HCT116 (cell line): Measurements from ENCODE around the gene PHLDB3. TPM values are rescaled to one million over a fixed set of nuclear protein-coding genes. Genes with fewer than 3 reads are reported as not detected.

Experiments used
- ATAC-seq: fragments of 200-7000 bp; cut with Tn5 transposase; 2 replicates; pipeline ENCODE4 v1.9.1; 2020; ENCODE audit warnings: mild to moderate bottlenecking, moderate library complexity
- BruUV-seq: library from RNA; stranded (reverse); fragments of 400-500 nt; replicated peaks from 2 replicates; lab custom pipeline; 2021; lab: Mats Ljungman, UMichigan
- CTCF ChIA-PET: fragments of 300-600 bp; sonication (Branson Sonifier 250); formaldehyde crosslinking; loops from one replicate; lab custom pipeline; 2021; ENCODE audit warnings: antibody characterized with exemption; lab: Charles Lee
- POLR2A ChIA-PET: fragments of 300-600, 350-600 bp; sonication (Branson Sonifier 250); formaldehyde crosslinking; loops from one replicate; lab custom pipeline; 2021; ENCODE audit warnings: antibody characterized with exemption; lab: Charles Lee
- RAD21 ChIA-PET, 2 experiments: fragments of 300-600 bp; sonication (Branson Sonifier 250); formaldehyde crosslinking; loops; one replicate each; lab custom pipeline; 2023; ENCODE audit warnings: low total read pairs in 2 of 2; ENCODE audit not compliant: uncharacterized antibody in 2 of 2, unreplicated experiment in 2 of 2, low non-redundant PET in 1 of 2; lab: Charles Lee
- DNase-seq: peaks from one replicate; pipeline ENCODE4 v3.0.0-alpha.2; 2010; ENCODE audit warnings: low read depth, low spot score
- H2AFZ ChIP-seq: fragments of 200-600 bp; shearing (Covaris generic), sonication (generic); 2 replicates; pipeline ENCODE4 v1.6.1; 2017; ENCODE audit warnings: low read depth, mixed run types, mixed read lengths, antibody characterized with exemption, low read length; ENCODE audit not compliant: poor library complexity, severe bottlenecking
- H3K27ac ChIP-seq: 2 replicates; pipeline ENCODE4 v1.5.1; 2012; ENCODE audit warnings: low read depth, low read length
- H3K27me3 ChIP-seq: fragments of 200-600 bp; sonication (generic); 2 replicates; pipeline ENCODE4 v1.6.1; 2016; ENCODE audit warnings: mixed run types, low read length, mixed read lengths; ENCODE audit not compliant: insufficient read depth
- H3K36me3 ChIP-seq, 2 experiments: fragments of 200-500 bp in 1 of 2; fragments of 200-600 bp in 1 of 2; sonication (Bioruptor generic) in 1 of 2; sonication (generic) in 1 of 2; 2 replicates each; pipeline versions ENCODE4 v1.5.1 to v1.6.1; 2014 to 2016; ENCODE audit warnings: low read length in 2 of 2, inconsistent platforms in 1 of 2, mixed read lengths in 1 of 2, mixed run types in 1 of 2; ENCODE audit not compliant: insufficient read depth in 2 of 2, control insufficient read depth in 1 of 2
- H3K4me1 ChIP-seq, 2 experiments: fragments of 200-600 bp in 1 of 2; sonication (generic) in 1 of 2; 2 replicates each; pipeline versions ENCODE4 v1.5.1 to v1.6.1; 2012 to 2017; ENCODE audit warnings: low read length in 2 of 2, inconsistent platforms in 1 of 2, mild to moderate bottlenecking in 1 of 2, mixed read lengths in 1 of 2, mixed run types in 1 of 2, moderate library complexity in 1 of 2; ENCODE audit not compliant: insufficient read depth in 2 of 2, control insufficient read depth in 1 of 2
- H3K4me2 ChIP-seq: fragments of 200-600 bp; sonication (generic); 2 replicates; pipeline ENCODE4 v1.6.1; 2017; ENCODE audit warnings: mixed run types, low read length, mixed read lengths
- H3K4me3 ChIP-seq, 2 experiments: fragments of 200-600 bp in 1 of 2; sonication (generic) in 1 of 2; replicated peaks in 1 of 2; 2 replicates each; pipeline ENCODE4 v1.5.1; 2011 to 2016; ENCODE audit warnings: low read length in 2 of 2, control low read depth in 1 of 2, low read depth in 1 of 2, mild to moderate bottlenecking in 1 of 2, mixed read lengths in 1 of 2, mixed run types in 1 of 2
- H3K79me2 ChIP-seq: fragments of 200-600 bp; sonication (generic); 2 replicates; pipeline ENCODE4 v1.6.1; 2017; ENCODE audit warnings: mild to moderate bottlenecking, mixed run types, low read length, moderate library complexity, mixed read lengths; ENCODE audit not compliant: insufficient read depth
- H3K9ac ChIP-seq: fragments of 200-600 bp; sonication (generic); 2 replicates; pipeline ENCODE4 v1.6.1; 2016; ENCODE audit warnings: low read length, mixed read lengths
- H3K9me2 ChIP-seq: fragments of 200-600 bp; sonication (generic), shearing (Covaris generic); 2 replicates; pipeline ENCODE4 v1.6.1; 2017; ENCODE audit warnings: mixed run types, mild to moderate bottlenecking, moderate library complexity; ENCODE audit not compliant: insufficient read depth
- H3K9me3 ChIP-seq, 2 experiments: fragments of 200-500 bp in 1 of 2; fragments of 200-600 bp in 1 of 2; sonication (Bioruptor generic) in 1 of 2; sonication (generic) in 1 of 2; 2 replicates each; pipeline ENCODE4 v1.6.1; 2014 to 2017; ENCODE audit warnings: low read length in 2 of 2, mixed read lengths in 2 of 2, inconsistent platforms in 1 of 2, low read depth in 1 of 2, mild to moderate bottlenecking in 1 of 2, mixed run types in 1 of 2, moderate library complexity in 1 of 2; ENCODE audit not compliant: control insufficient read depth in 1 of 2, insufficient read depth in 1 of 2
- H4K20me1 ChIP-seq: fragments of 200-600 bp; sonication (generic), shearing (Covaris generic); 2 replicates; pipeline ENCODE4 v1.6.1; 2017; ENCODE audit warnings: mixed run types, mild to moderate bottlenecking, moderate library complexity; ENCODE audit not compliant: insufficient read depth
- CBX3 ChIP-seq: IDR thresholded peaks from 2 replicates; pipeline ENCODE4 v1.6.1; 2012; ENCODE audit warnings: low read depth
- EGR1 ChIP-seq: IDR thresholded peaks from 2 replicates; pipeline ENCODE4 v1.6.1; 2012; ENCODE audit warnings: low read depth
- ELF1 ChIP-seq: IDR thresholded peaks from 2 replicates; pipeline ENCODE4 v1.6.1; 2012; ENCODE audit warnings: low read depth, borderline replicate concordance
- FOSL1 ChIP-seq: IDR thresholded peaks from 2 replicates; pipeline ENCODE4 v1.6.1; 2012; ENCODE audit warnings: low read depth
- JUND ChIP-seq: IDR thresholded peaks from 2 replicates; pipeline ENCODE4 v1.6.1; 2012
- POLR2AphosphoS5 ChIP-seq: IDR thresholded peaks from 2 replicates; pipeline ENCODE4 v1.6.1; 2011; ENCODE audit warnings: mild to moderate bottlenecking, low read depth, low read length, moderate library complexity
- RAD21 ChIP-seq: IDR thresholded peaks from 2 replicates; pipeline ENCODE4 v1.6.1; 2012; ENCODE audit warnings: low read depth, mild to moderate bottlenecking
- SP1 ChIP-seq: IDR thresholded peaks from 2 replicates; pipeline ENCODE4 v1.6.1; 2012; ENCODE audit warnings: low read depth
- SRF ChIP-seq: IDR thresholded peaks from 2 replicates; pipeline ENCODE4 v1.6.1; 2012; ENCODE audit warnings: low read depth
- YY1 ChIP-seq: IDR thresholded peaks from 2 replicates; pipeline ENCODE4 v1.6.1; 2011; ENCODE audit warnings: low read length, low read depth, moderate library complexity, mild to moderate bottlenecking; ENCODE audit not compliant: insufficient replicate concordance; ENCODE audit errors: extremely low read depth
- ZFX ChIP-seq: fragments of 450-650 bp; IDR thresholded peaks from 2 replicates; pipeline ENCODE4 v1.6.1; 2017
- intact Hi-C: fragments of 100-400 bp; cut with micrococcal nuclease; formaldehyde crosslinking; loops from 2 replicates; pipeline ENCODE4 v1.10.0; 2022
- total RNA-seq: library from RNA; stranded (reverse); gene quantifications from one replicate; pipeline ENCODE4 v1.2.1, GENCODE V29; 2021; ENCODE audit not compliant: unreplicated experiment
- TF ChIP-seq, protein P1 (sequence below), 3 experiments: fragments of 200-600 bp in 1 of 3; sonication (generic) in 1 of 3; IDR thresholded peaks in 2 of 3; conservative IDR thresholded peaks in 1 of 3; 2 replicates each; pipeline ENCODE4 v1.5.1; 2012 to 2017; ENCODE audit warnings: low read depth in 2 of 3, low read length in 2 of 3, antibody characterized with exemption in 1 of 3, borderline replicate concordance in 1 of 3, control low read depth in 1 of 3, mild to moderate bottlenecking in 1 of 3, mixed read lengths in 1 of 3, mixed run types in 1 of 3, moderate library complexity in 1 of 3; ENCODE audit not compliant: insufficient read depth in 1 of 3

The PHLDB3 gene
- total RNA-seq, 1 experiment from 2014 or later, result 15.5 TPM

DNA sequence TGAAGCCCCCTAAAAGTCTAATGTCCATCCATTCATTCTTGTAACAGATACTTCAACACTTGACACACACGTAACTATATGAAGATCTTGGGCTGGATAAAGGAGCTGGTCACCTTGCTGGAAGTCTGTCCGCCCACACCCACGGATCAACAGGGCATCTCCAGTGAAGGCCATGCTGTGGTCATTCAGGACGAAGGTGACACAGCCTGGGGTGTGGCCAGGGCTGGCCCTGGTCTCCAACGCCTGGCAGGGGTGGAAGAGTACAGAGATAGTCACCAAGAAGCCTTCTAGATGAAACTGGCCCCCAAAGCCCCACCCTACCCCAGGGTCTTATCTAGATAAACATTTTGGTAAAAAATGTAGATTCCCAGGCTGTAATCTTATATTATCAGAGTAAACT, 6.8 kb upstream of the PHLDB3 start:
- no TSS peak for BruUV-seq
- Histone ChIP-seq H3K9ac (no peak overlapping the region), H3K79me2 (no peaks in the 10 kb centered on the region), H3K4me1 (no peaks in the 10 kb centered on the region), H3K9me2 (no peaks in the 10 kb centered on the region), H3K4me3 (no peak overlapping the region), H3K36me3 (peaks cover 4 to 9% of the 10 kb centered on the region in 2 experiments; a peak in 3 of 4 replicates)
- intact Hi-C loops, result no loop called here
- ATAC-seq, result no peak
- CTCF ChIA-PET, result interaction anchor here (2.3 kb wide), 1 partner anchor 64 kb away, joined by 6 read pairs; no protein-coding TSS in a partner anchor
- TF ChIP-seq POLR2AphosphoS5, result no peak
- no peak for TF ChIP-seq RAD21
- TF ChIP-seq, protein P1, sequence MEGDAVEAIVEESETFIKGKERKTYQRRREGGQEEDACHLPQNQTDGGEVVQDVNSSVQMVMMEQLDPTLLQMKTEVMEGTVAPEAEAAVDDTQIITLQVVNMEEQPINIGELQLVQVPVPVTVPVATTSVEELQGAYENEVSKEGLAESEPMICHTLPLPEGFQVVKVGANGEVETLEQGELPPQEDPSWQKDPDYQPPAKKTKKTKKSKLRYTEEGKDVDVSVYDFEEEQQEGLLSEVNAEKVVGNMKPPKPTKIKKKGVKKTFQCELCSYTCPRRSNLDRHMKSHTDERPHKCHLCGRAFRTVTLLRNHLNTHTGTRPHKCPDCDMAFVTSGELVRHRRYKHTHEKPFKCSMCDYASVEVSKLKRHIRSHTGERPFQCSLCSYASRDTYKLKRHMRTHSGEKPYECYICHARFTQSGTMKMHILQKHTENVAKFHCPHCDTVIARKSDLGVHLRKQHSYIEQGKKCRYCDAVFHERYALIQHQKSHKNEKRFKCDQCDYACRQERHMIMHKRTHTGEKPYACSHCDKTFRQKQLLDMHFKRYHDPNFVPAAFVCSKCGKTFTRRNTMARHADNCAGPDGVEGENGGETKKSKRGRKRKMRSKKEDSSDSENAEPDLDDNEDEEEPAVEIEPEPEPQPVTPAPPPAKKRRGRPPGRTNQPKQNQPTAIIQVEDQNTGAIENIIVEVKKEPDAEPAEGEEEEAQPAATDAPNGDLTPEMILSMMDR (IDR thresholded peaks at IDR 0.05 in 2 of 3, conservative IDR thresholded peaks at IDR 0.05 in 1 of 3; ENCODE audit: borderline replicate concordance in 1 of 3, insufficient read depth in 1 of 3, low read depth in 2 of 3, low read length in 2 of 3), result no peak
- TF ChIP-seq EGR1, result no peak
- TF ChIP-seq JUND, result no peak
- no peak for TF ChIP-seq SP1
- no peak for TF ChIP-seq SRF
- no peak for TF ChIP-seq ZFX
- TF ChIP-seq CBX3, result no peak
- no peak for TF ChIP-seq ELF1
- no peak for TF ChIP-seq YY1
- TF ChIP-seq FOSL1, result no peak
- TF ChIP-seq, all 23 proteins: peak for 0
- Histone ChIP-seq H3K9me3 (no peaks in the 10 kb centered on the region), H3K27me3 (no peaks in the 10 kb centered on the region), H4K20me1 (no peaks in the 10 kb centered on the region), H3K27ac (no peak overlapping the region), H3K4me2 (no peak overlapping the region), H2AFZ (no peak overlapping the region)
- ChIA-PET POLR2A (no interaction called here), RAD21 (no interaction called here)
- no peak for DNase-seq
